Activated CD4-positive, alpha-beta memory T cell treated with anti-CD3 and anti-CD28 coated beads, Interleukin-2, amount 10 ng/mL, durations not matched to agents 7 days and 5 days (primary cell): ENCODE measurements around the gene GAGE12G. TPM values are rescaled to one million over a fixed set of nuclear protein-coding genes. Genes with fewer than 3 reads are reported as not detected.

ENCODE experiments used
- CTCF ChIA-PET: fragments of 350-600 bp; sonication (Branson Sonifier 250); formaldehyde crosslinking; loops from one replicate; lab custom pipeline; 2021; ENCODE audit warnings: antibody characterized with exemption, inconsistent platforms; lab: Charles Lee
- POLR2A ChIA-PET: fragments of 350-600 bp; sonication (Branson Sonifier 250); formaldehyde crosslinking; loops from one replicate; lab custom pipeline; 2021; ENCODE audit warnings: antibody characterized with exemption; lab: Charles Lee
- DNase-seq: peaks from one replicate; pipeline ENCODE4 v3.0.0-alpha.2; 2020
- H3K27ac Mint-ChIP-seq: one replicate; pipeline ENCODE4 v1.8.0; 2021; ENCODE audit warnings: mild to moderate bottlenecking, mixed read lengths
- H3K27me3 Mint-ChIP-seq: one replicate; pipeline ENCODE4 v1.8.0; 2021; ENCODE audit warnings: mixed read lengths
- H3K36me3 Mint-ChIP-seq: one replicate; pipeline ENCODE4 v1.8.0; 2021; ENCODE audit warnings: low read depth, mixed read lengths
- H3K4me1 Mint-ChIP-seq: one replicate; pipeline ENCODE4 v1.8.0; 2021; ENCODE audit warnings: mixed read lengths
- H3K4me3 Mint-ChIP-seq: one replicate; pipeline ENCODE4 v1.8.0; 2021; ENCODE audit warnings: mild to moderate bottlenecking, mixed read lengths
- H3K9me3 Mint-ChIP-seq: one replicate; pipeline ENCODE4 v1.8.0; 2021; ENCODE audit warnings: mixed read lengths
- total RNA-seq, 2 experiments: library from RNA; stranded (reverse); gene quantifications; one replicate each; pipeline ENCODE4 v1.2.3, GENCODE V29; 2021

The GAGE12G gene
- total RNA-seq, 2 experiments from 2014 or later = not detected

- H3K4me1 Mint-ChIP-seq = no peaks in the 10 kb centered on the region
Observed at GRCh38 chrX:49618574-49618973, 48.4 kb downstream of the GAGE12G start.

More at GRCh38 chrX:49618574-49618973, 48.4 kb downstream of the GAGE12G start:
- ChIA-PET POLR2A (no interaction called here), CTCF (no interaction called here)
- Mint-ChIP-seq H3K36me3 (no peaks in the 10 kb centered on the region), H3K9me3 (no peaks in the 10 kb centered on the region), H3K27me3 (no peaks in the 10 kb centered on the region), H3K27ac (no peak overlapping the region), H3K4me3 (no peak overlapping the region)
- DNase-seq = no peak

Other genes starting within 250 kb of the GAGE12G start
- not detected for gene GAGE12J, start 248.4 kb upstream of the GAGE12G start, total RNA-seq
- not detected for gene GAGE13, start 238.8 kb upstream of the GAGE12G start, total RNA-seq
- gene GAGE12C, start 38.2 kb upstream of the GAGE12G start, total RNA-seq = not detected
- not detected for gene GAGE12D, start 28.7 kb upstream of the GAGE12G start, total RNA-seq
- gene GAGE12E, start 19.1 kb upstream of the GAGE12G start, total RNA-seq = not detected
- not detected for gene GAGE12F, start 9.6 kb upstream of the GAGE12G start, total RNA-seq
- gene GAGE12H, start 9.5 kb downstream of the GAGE12G start, total RNA-seq = not detected
- gene GAGE2A, start 19.1 kb downstream of the GAGE12G start, total RNA-seq = not detected
- gene GAGE1, start 28.6 kb downstream of the GAGE12G start, total RNA-seq = not detected
- gene PAGE1, start 125.6 kb downstream of the GAGE12G start, total RNA-seq = not detected